GM19023 (cell line): ENCODE measurements around the gene ALG2.

Source experiments
- ATAC-seq: cut with Tn5 transposase; IDR thresholded peaks from one replicate; pipeline ENCODE4 v1.9.1; 2021; ENCODE audit warnings: mild to moderate bottlenecking, moderate library complexity; ENCODE audit not compliant: unreplicated experiment

Gene ALG2

GRCh38 chr9:99177576-99178366 lies 44.0 kb downstream of the ALG2 start:
- ATAC-seq = no peak

- no peak for ATAC-seq
Observed at GRCh38 chr9:99176527-99177013, 45.2 kb downstream of the ALG2 start.

DNA sequence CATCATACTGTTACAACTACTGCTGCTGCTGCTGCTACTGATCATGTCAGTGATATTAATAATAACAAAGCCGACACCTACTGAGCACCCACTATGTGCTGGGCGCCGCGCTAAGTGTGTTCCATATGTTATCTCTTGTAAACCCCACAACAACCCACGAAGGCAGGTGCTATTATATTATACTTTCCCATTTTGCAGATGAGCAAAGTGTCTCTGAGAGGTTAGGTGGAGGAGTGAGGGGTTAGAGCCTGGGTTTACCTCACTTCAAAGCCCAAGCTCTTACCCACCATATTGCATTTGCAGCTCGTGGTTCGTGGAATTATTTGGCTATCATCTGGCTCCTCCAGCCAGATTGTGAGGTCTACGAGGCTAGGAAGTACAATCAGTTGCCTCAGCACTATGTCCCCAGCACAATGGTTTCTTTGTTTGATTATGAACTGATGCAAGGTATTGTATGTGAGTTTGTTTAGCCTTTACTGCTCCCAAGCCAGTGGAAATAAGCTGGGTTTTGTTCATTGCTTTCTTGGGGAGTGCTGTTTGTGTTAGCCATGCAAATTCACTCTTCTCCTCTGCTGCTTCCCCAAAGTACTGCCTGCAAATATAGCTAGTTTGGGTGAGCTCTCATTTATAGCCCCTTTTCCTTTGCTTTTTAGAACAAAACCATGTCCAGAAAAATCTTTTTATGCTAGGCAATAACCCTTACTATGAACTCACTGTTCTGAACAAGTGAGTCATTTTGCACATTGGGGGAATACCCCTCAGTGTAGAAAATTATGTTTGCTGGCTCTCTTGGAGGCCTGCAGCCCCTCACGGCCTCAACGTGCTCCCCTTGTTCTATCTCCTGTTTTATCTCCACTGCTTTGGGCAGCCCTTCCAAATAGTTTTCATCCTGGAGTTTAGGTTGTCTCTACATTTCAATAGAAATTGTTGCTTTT lies 47.9 kb downstream of the ALG2 start:
- peak; percentile 81 for ATAC-seq

DNA sequence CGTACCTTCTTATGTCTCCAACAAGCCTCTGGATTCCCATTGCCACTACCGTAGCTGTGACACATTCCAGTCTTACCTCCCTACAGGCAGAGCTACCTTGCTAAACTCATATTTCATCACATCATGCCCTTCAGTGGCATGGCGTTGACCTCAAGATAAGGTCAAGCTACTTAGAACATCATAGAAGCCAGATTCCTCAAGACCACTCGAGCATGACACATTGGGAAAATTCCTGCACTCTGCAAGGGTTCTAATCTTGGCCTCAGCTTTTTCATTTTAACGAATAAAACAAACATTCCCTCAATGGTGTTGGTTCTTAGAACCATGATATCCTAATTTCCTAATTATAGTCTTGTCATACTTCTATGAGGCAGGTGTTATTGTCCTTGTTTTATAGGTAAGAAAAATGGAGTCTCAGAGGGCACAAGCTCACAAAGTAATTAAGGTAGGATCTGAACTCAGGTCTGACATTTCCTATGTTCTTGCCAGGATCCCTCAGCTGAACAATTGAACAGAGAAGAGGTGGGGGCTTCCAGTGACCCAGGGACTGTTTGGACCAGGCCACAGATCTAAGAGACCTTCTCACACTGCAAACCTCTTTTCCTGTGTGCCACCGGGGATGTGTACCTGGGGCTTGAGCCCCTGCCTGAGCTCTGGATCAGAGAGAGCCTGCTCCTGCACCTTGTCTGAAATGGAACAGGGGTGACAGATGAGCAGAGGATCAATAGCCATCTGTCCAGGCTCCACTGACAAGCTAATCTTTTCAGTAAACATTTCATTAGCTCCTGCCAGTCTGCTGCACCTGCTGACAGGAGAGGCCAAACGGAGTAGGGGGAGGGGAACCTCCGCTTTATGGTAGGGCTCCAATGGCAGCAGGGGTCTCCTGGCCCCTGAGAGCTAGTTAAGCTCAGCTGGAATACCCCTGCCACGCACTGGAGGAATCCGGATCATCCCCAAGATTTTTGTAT lies 49.3 kb downstream of the ALG2 start:
- no peak for ATAC-seq

DNA sequence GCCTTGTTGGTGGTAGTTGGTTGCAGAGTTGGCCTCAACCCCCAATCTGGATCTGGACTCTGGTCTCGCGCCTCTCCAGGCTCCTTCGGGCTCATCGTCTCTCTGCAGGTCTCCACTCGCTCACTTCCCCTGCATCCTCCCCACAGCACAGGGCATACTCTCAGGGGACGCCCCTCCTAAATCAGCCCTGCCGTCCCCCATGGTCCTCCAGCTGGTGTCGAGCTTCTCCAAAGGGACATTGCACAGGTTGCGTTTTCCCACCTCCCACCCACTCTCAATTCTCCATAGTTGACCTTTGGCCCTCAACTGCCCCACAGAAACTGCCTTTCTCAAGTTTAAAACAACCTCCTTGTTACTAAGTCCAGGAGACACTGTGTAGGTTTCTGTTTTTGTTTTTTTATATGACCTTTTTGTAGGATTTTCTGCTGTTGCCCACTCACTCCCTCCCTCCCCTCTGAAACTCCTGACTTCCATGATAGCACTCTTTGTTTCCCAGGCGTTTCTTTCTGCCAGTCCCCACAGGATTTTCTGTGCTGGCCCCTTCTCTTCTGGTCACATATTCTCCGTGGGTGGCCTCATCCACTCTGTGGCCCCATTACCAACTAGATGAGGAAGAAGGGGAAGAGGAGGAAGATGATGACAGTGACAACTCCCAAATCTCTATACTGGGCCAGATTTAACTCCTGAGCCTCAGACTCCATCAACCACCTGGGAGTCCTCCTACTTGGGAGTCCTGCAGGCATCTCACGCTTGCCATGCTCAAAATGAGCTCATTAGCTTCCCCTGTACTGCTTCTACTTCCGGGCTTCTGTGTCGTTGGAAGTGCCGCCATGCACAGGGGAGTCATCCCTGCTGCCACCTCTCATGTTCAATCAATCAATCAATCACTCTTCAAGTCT lies 50.3 kb downstream of the ALG2 start:
- ATAC-seq = no peak

- no peak for ATAC-seq
Observed at GRCh38 chr9:99169982-99170761, 51.6 kb downstream of the ALG2 start.

GRCh38 chr9:99169086-99169485 lies 52.7 kb downstream of the ALG2 start:
- no peak for ATAC-seq

- no peak for ATAC-seq
Observed at GRCh38 chr9:99167694-99168093, 54.0 kb downstream of the ALG2 start.

GRCh38 chr9:99167119-99167518 lies 54.6 kb downstream of the ALG2 start:
- ATAC-seq = no peak
